Stimulated activated CD8-positive, alpha-beta memory T cell treated with anti-CD3 and anti-CD28 coated beads, Interleukin-4, amount 100 ng/mL, for 48 hours (primary cell): ENCODE results near the gene ARFGEF3.
"Not testable (repeated sequence)": the region's sequence is repeated elsewhere in the genome, so short reads cannot be mapped to it uniquely, and the experiment has no call there.

Experiments used
- DNase-seq: peaks from one replicate; pipeline ENCODE4 v3.0.0-alpha.2; 2020

The ARFGEF3 gene

DNA sequence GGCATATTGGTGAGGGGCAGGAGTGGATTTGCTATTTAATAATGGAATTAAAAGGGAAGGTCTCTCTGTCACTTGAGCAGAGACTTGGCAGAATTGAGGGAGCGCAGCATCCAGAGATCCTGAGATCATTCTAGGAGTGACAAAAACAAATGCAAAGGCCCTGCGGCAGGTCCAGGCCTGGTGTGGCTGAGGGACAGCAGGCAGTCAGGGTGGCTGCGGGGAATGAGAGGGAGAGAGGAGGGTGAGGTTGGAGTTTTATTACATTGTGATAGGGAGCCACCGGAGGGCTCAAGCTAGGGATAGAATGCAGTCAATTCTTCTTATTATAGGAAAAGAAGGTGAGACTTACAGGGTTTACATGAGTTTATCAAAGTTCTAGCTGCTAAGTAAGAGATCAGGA lies 116.1 kb downstream of the ARFGEF3 start:
- no peak for DNase-seq

DNA sequence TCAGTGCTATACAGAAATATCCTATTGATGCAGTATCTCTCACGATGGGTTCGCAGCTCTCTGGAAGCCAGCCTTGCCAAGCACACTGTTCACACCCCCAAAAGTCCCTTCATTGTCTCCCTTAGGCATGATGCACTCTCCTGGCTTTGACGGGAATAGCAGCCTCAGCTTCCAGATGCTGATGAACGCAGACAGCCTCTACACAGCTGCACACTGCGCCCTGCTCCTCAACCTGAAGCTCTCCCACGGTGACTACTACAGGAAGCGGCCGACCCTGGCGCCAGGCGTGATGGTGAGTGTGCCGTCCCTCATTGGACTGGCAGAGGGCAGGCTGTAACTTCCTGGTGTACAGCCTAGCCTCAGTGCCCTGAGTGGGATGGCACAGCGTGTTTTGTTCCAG lies 116.6 kb downstream of the ARFGEF3 start:
- DNase-seq, result no peak

DNA sequence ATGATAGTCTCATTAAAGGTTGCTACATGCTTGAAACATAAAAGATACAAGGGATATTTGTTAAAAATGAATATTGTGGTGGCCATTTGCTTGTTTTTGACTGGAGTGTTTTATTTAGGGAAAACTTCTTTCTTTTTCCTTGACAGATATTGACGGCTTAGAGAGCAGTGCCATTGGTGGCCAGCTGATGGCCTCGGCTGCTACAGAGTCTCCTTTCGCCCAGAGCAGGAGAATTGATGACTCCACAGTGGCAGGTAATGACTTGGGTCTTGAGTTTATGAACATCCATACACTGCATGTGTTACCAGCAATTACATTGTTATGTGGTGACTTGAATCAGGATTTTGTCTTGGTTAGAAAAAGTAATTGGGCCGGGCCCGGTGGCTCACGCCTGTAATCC lies 124.1 kb downstream of the ARFGEF3 start:
- no peak for DNase-seq

DNA sequence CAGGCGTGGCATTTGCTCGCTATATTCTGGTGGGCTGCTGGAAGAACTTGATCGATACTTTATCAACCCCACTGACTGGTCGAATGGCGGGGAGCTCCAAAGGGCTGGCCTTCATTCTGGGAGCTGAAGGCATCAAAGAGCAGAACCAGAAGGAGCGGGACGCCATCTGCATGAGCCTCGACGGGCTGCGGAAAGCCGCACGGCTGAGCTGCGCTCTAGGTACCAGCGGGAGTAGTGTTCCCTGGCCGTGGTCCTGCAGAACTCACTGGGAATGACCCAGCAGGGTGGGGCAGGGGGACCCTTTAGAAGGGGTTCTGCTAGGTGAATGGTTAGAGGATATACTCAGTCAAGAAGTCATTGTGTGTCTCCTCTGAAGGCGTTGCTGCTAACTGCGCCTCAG lies 125.0 kb downstream of the ARFGEF3 start:
- no peak for DNase-seq

DNA sequence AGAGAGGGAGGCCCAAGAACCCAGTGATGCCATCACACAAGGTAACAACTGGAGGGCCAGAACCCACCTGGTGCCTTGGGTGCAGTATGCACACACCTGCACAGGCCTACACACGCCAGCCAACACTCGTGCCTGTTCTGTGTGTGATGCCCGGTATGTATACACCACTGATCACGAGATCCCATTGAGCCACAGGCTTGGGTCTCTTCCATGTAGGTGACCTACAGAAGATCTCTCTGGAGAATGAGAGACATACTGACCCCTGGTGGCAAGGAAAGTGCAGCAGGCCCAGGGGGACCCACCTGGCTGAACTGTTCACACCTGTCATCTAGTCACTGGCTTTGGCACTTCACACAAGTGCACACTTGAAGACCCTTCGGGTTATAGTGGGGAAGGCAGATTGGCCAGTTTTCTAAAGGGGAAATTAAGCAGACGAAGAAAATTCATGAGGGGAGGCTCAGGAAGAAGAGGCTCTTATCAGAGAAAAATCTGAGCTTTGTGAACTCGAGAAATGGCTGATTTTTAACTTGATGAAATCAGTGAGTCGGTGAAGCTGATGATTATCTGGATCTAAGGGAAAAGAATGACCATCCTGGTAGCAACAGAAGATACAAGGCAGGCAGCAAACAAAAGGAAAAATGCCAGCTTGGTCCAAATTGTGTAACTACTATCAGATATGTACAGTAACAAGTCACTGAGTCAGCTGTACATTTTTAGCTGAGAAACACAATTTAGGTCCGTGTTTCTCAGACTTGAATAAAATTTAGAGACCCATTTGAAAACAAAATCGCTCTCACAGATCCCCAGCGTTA lies 125.6 kb downstream of the ARFGEF3 start:
- DNase-seq, result peak; percentile 70

DNA sequence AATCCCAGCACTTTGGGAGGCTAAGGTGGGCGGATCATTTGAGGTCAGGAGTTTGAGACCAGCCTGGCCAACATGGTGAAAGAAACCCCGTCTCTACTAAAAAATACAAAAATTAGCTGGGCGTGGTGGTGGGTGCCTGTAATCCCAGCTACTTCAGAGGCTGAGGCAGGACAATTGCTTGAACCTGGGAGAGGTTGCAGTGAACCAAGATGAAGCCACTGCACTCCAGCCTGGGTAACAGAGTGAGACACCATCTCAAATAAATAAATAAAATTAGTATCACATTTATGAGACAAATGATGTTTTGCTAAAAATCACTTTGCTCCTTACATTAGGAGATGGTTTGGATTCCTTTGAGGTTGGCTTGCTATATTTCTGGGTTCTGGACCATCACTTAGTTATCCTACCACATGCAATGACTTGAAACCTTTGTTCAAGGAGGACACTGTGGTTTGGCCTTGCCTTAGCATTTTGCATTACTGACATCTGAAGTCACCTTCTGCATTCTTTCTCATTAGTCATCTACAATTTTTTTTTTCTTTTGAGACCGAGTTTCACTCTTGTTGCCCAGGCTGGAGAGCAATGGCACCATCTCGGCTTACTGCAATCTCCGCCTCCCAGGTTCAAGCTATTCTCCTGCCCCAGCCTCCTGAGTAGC lies 126.8 kb downstream of the ARFGEF3 start:
- not testable (repeated sequence) for DNase-seq

DNA sequence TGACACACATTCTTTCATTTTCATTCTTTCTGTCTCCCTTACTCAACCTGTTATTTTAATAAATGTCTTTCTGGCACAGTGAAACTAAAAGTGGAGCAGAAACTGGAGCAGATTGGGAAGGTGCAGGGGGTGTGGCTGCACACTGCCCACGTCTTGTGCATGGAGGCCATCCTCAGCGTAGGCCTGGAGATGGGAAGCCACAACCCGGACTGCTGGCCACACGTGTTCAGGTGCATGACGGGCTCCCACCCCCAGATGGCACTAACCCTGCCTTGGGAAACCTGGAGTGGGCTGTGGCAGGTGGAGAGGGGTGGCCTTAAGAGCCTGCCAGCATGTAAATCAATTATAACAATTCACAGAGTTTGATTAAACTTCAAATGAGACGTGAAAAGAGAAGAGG lies 128.0 kb downstream of the ARFGEF3 start:
- DNase-seq, result no peak

DNA sequence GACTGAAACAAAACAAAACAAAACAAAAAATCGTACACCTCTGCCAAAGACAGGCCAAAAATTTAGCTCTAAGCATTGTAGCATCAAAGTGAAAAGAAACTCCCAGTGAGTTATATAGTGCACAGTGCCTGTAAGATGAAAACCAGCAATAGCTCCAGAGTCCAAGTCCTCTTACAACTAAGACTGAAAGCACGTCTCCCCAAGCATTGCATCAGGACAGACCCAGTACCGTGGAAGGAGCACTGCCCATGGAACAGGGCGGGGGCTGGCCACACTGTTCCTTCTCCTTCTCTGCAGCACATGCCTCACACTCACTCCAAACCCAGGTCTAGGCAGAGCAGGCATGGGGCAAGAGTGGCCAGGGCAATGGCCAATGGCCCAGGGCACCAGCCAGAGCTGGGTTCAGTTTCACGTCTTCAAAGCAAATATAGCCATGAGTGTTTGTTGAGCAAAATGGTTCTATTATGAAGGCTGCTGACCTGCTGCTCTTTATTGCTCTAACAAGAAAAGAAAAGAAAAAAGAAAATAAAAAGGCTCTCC lies 128.8 kb downstream of the ARFGEF3 start:
- no peak for DNase-seq

DNA sequence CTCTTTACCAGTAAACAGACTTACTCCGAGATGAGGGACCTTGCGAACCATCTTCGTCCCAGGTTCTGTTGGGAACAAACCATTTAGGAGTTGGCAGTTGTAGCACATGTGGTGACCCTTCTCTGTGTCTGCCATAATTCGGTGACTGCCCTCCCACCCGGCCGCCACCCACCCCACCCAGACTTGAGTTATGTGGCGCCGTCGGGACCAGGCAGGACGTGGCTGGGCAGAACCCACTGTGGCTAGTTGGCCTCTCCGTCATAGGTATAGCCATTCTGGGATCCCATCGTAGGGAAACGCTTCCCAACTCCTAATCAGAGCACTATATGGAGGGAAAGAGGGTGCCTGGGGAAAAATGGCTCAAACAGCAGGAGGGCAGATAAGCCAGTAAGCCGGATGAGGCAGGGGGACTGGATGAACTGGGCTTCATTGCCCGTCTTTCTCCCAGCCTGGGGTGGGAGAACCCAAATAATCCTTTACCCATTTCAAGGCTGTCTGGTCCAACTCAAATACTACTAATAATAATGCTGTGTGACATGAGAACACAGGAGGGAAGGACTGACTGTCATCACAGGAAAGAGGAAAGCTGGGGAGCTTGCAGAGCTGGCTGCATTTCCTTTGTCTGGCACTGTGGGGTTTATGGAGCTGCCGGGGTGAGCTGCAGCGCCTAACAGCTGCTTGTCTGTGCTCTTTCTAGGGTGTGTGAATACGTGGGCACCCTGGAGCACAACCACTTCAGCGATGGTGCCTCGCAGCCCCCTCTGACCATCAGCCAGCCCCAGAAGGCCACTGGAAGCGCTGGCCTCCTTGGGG lies 129.5 kb downstream of the ARFGEF3 start:
- no peak for DNase-seq

DNA sequence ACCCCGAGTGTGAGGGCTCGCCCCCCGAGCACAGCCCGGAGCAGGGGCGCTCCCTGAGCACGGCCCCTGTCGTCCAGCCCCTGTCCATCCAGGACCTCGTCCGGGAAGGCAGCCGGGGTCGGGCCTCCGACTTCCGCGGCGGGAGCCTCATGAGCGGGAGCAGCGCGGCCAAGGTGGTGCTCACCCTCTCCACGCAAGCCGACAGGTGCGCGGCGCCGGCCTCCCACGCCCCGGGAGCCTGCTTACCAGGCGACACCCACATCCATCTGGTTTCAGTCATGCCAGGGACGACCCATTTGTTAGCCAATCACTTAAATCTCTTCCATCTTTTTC lies 130.1 kb downstream of the ARFGEF3 start:
- DNase-seq, result no peak

DNA sequence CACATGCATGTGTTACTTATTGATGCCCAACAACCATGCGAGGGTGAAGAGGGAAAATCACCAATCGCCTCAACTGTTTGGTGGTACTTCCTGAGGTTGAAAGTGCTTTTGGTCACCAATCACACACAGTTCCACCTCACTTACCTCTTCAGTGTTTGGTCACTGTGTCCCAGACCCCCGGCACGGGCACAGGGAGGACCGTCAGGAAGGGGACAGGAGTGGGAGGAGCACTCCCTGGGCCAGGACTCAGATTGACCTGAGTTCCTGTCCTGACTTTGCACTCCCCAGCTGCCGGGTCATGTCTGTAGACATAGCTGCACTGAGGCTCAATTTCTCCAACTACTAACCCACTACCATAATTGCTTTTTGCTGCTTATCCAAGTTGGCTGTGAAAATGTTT lies 130.7 kb downstream of the ARFGEF3 start:
- DNase-seq, result no peak

DNA sequence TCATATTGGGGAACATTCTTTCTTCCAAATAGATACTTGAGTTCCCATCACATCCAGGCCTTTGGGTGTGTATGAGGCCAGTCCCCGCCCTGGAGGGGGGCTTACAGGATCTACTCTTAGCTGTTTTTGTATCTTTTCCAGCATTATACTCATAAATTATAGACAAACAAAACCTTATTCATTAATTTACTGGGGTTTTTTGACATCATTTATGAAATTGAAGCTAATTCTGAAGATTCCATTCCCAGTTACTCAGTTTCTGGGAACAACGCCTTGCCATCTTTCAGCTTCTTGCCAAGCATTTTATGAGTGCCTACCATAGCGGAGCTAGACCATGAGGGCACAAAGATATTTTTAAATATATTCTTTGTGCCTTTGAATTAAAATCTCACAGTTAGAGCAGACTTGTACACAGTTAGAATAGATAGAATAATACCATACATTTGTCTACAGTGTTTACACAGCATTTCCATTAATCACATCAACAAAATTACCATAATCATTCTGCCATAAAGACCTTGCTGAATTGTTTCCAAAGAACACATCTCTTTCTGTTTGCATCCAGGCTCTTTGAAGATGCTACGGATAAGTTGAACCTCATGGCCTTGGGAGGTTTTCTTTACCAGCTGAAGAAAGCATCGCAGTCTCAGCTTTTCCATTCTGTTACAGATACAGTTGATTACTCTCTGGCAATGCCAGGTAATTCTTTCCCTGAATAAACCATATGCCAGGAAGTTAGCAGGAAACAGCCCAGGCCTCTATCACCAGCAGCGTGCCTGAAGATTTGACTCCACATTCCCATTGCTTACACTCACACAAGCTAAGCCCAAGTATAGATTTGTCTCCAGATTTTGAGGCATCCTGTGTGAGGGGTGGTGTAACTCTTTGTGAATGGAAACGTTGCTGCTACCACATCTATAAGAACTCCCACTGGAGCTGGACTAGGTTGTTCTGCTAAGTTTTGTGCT lies 132.0 kb downstream of the ARFGEF3 start:
- no peak for DNase-seq

DNA sequence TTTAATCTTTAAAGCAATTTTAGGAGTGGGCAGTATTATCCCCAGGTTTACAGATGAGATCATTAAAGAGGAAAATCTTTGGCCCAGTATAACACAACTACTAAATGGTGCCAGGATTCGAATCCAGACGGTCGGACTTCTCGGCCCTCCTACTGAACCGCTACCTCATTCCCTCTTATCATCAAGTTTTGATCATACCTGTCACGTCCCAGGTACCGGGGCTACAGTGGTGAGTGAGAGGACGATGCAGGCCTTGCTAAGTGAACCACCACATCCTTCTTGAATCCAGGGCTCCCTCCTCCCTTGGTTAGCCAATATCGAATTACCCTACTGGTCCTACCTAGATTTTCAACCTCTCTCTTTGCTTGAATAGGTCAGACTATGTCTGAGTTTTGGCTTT lies 134.6 kb downstream of the ARFGEF3 start:
- no peak for DNase-seq

DNA sequence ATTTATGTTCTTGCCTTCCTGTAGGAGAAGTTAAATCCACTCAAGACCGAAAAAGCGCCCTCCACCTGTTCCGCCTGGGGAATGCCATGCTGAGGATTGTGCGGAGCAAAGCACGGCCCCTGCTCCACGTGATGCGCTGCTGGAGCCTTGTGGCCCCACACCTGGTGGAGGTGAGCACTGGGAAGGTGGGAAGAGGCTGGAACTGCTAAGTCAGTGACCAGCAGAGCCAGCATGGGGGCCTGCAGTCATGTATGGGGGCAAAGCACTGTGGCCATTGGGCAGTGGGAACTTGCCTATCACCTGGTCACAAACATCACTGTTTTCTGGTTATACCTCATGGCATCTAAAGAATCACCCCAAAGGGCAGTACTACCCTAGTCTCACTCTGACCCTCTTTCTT lies 135.0 kb downstream of the ARFGEF3 start:
- no peak for DNase-seq

DNA sequence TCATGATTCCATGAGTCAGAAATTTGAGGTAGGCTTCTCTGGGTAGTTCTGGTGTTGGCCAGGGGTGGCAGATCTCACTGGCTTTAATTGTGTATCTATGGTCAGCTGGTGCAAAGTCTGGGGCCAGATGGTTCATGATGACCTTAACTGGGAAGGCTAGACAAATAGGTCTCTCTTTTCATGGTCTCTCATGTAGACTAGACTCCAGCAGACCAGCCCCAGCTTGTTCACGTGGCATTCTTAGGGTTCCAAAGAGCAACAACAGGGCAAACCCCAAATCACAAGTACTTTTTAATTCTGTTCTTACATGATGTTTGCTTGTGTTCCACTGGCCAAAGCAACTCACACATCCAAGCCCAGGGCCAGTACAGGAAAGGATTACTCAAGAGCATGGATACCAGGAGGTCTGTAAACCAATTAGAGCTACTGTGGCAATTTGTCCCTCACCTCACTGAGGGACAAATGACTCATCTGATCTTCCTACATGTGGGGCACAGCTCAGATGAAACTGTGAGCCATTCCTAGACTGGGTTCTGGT lies 136.1 kb downstream of the ARFGEF3 start:
- DNase-seq, result no peak

DNA sequence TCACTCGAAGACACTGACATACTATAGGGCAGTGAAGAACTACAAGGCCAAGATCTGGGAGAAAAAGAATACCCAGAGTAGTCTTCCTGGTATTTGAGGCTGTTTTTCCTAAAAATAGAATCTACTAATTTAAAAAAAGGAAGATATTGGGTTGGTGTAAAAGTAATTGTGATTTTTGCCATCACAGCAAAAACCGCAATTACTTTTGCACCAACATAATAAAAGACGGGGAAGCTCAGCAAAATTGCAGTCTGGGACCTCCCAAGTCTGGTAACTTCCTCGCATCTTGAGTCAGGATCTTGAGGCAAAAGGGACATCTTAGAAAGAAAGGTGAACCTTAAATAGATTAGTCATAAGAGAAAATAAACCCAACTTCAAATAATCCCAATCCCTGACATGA lies 138.7 kb downstream of the ARFGEF3 start:
- no peak for DNase-seq

DNA sequence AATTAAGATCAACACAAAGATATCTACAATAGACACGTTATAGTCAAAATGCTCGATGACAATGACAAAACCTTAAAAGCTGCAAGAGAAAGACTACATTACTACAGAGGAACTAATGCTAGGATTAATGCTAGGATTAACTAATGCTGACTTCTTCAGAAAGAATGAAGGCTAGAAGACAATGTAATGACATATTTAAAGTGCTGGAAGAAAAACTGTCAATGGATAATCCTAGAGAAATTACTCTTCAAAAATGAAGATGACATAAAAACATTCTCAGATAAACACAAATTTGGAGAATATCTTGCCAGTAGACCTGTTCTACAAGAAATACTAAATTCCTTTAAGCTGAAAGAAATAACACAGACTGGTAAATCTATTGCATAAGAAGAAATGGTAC lies 140.8 kb downstream of the ARFGEF3 start:
- no peak for DNase-seq

DNA sequence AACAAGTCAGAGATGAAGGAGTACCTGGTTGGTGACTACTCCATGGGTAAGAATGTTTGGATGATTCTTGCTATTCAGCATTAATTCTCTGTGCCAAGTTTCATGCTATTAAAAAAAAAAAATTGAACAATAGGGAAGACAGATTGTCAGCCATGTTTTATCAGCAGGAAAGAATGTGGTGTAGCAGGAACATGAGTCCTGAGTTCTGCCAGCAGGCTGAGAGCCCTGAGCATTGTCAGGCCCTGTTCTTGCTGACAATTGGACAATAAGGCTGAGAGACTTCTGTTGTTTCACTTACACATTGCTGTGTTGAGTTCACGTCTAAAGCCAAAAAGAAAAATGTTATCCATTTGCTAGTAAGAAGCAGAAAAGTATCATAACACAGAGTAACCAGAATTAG lies 145.6 kb downstream of the ARFGEF3 start:
- DNase-seq, result no peak

DNA sequence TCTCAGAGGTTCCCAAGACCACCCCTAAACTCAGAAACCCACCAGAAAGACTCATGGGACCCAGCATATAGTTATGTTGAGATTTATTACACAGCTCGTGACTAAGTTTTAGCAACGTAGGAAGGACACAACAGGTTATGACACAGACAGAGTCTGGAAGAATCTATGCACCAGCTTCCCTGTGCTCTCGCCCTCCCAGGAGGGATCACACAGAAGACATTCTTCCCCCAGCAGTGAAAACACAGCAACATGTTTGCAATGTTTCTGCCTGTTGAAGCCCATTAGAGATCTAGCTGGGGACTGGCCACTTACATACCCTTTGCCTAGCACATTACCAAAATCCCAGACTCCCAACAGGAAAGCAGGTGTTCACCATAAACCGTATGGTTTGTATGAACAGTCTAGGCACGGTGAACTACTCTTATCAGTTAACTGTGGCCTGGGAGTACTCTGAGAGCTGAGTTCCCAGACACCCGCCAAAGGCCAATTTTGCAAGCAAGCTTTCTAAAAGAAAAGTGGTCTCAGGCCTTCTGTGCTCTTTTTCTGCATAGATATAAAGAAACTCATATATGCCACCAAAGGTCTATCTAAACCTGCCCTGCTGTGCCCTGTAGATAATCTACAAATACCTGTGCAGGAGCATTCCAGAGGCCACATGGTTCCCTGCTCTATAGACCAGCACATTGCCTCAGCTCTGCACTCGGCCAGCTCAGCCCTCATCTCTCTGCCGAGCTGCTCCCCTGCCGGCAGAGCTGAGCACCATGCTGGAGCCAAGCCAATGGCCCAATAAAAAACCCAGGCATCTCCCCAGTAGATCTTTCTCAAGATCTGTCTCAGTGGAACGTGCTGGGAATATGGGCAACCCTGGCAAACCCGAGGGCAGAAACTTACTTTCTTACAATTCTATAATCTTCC lies 146.3 kb downstream of the ARFGEF3 start:
- DNase-seq, result no peak

DNA sequence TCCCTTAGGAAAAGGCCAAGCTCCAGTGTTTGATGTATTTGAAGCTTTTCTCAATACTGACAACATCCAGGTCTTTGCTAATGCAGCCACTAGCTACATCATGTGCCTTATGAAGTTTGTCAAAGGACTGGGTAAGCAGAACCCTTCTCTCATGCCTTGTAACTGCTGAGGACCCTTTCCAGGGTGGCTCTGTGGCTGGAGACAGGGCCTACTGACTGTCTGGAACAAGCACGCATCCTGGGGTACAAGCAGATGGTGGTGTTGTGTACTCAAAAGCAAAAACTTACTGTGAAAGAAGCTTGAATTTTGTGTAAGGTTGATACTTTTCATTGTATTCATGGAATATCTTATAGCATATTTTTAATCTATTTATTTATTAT lies 147.0 kb downstream of the ARFGEF3 start:
- DNase-seq, result no peak

DNA sequence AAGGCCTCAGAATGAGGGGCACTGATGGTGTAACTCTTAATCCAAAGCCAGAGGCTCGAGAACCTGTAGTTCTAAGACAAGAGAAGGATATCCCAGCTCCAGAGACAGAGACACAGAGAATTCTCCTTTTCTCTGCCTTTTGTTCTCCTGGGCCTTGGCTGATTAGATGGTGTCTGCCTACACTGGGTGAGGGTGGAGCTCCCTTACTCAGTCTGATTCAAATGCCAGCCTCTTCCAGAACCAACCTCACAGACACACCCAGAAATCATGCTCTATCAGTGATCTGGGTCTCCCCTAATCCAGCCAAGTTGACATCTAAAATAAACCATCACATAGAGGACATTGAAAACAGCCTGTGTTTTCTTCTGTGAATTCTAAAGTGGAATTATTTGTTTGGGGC lies 148.0 kb downstream of the ARFGEF3 start:
- no peak for DNase-seq
